Testis (tissue), 3 donors: ENCODE results near the gene TICRR. TPM values are rescaled to one million over a fixed set of nuclear protein-coding genes. Genes with fewer than 3 reads are reported as not detected.

Experiments used
- DNase-seq: peaks from one replicate; pipeline ENCODE4 v3.0.0-alpha.2; 2019
- H3K27ac ChIP-seq, 2 donors: fragments of 200-600 bp; sonication (generic); one replicate each; pipeline ENCODE4 v1.5.1; 2019
- H3K27me3 ChIP-seq: fragments of 200-600 bp; sonication (generic); one replicate; pipeline ENCODE4 v1.5.1; 2019
- H3K36me3 ChIP-seq: fragments of 200-600 bp; sonication (generic); one replicate; pipeline ENCODE4 v1.5.1; 2017; ENCODE audit warnings: low read depth; ENCODE audit errors: missing control alignments
- H3K4me1 ChIP-seq: fragments of 200-600 bp; sonication (generic); one replicate; pipeline ENCODE4 v1.5.1; 2019
- H3K4me3 ChIP-seq, 2 donors: fragments of 200-600 bp; sonication (generic); one replicate each; pipeline ENCODE4 v1.5.1; 2017 to 2019
- H3K9me3 ChIP-seq: fragments of 200-600 bp; sonication (generic); one replicate; pipeline ENCODE4 v1.5.1; 2017
- CTCF ChIP-seq, 3 experiments: fragments of 450-650 bp in 2 of 3; fragments of 200-600 bp in 1 of 3; sonication (generic) in 1 of 3; IDR thresholded peaks; one replicate each; pipeline ENCODE4 v1.5.1; 2016 to 2019; ENCODE audit warnings: antibody characterized with exemption in 3 of 3, mild to moderate bottlenecking in 2 of 3, moderate library complexity in 1 of 3
- POLR2A ChIP-seq: fragments of 450-650 bp; IDR thresholded peaks from one replicate; pipeline ENCODE4 v1.6.1; 2017; ENCODE audit warnings: antibody characterized with exemption, mild to moderate bottlenecking, moderate library complexity
- WGBS, 2 donors: methylation state at CpG; one replicate each; pipeline ENCODE4 v1.1.5; 2018; 5-methylcytosine and 5-hydroxymethylcytosine counted together
- intact Hi-C: fragments of 100-400 bp; cut with DNase I; formaldehyde crosslinking; loops from one replicate; pipeline ENCODE4 v1.15.1; 2023; ENCODE audit warnings: low total_unique reads
- polyA plus RNA-seq: library from polyadenylated mRNA; stranded (reverse); fragments of 350-450 nt; fragmentation: Illumina TruSeq; extraction: RNeasy Lipid Tissue Mini Kit (QIAGEN cat#74804); gene quantifications from one replicate; pipeline ENCODE4 v1.2.3, GENCODE V29; 2014; ENCODE audit warnings: low read depth, low replicate concordance; ENCODE audit not compliant: insufficient read depth
- total RNA-seq, 2 donors: library from RNA; depleted of rRNA; stranded (reverse); fragments of >200 nt; gene quantifications; one replicate each; pipeline ENCODE4 v1.2.3, GENCODE V29; 2016

Gene TICRR
- total and polyA plus RNA-seq, 3 donors from 2014 or later, result 3.0 to 8.4 (median 7.7) TPM

- Histone ChIP-seq H3K27ac (no peak overlapping the region), H3K36me3 (no peaks in the 10 kb centered on the region), H3K27me3 (no peaks in the 10 kb centered on the region), H3K9me3 (no peaks in the 10 kb centered on the region), H3K4me1 (no peaks in the 10 kb centered on the region), H3K4me3 (no peak overlapping the region)
- TF ChIP-seq POLR2A, result no peak
- no peak for TF ChIP-seq CTCF (IDR thresholded peaks at IDR 0.05)
- DNase-seq, result no peak
- 72 to 73% methylated on average over 5 of the region's 5 CpGs for WGBS, 2 donors
- intact Hi-C loops, result no loop called here
These were observed 15.5 kb upstream of the TICRR start for GRCh38 chr15:89559769-89560264.

- H3K36me3 ChIP-seq, result no peaks in the 10 kb centered on the region
- intact Hi-C loops, result no loop called here
- no peak overlapping the region for H3K27ac ChIP-seq
- H3K9me3 ChIP-seq, result no peaks in the 10 kb centered on the region
- no peaks in the 10 kb centered on the region for H3K4me1 ChIP-seq
- DNase-seq, result no peak
- 58 to 78% methylated on average over 7 of the region's 7 CpGs for WGBS, 2 donors
- no peak overlapping the region for H3K4me3 ChIP-seq
- TF ChIP-seq CTCF (IDR thresholded peaks at IDR 0.05) (no peak), POLR2A (no peak)
- no peaks in the 10 kb centered on the region for H3K27me3 ChIP-seq
These were observed 9.1 kb upstream of the TICRR start for GRCh38 chr15:89566181-89566580.

- H3K27ac ChIP-seq, result no peak overlapping the region
- intact Hi-C loops, result no loop called here
- DNase-seq, result no peak
- 80 to 87% methylated on average over 5 of the region's 5 CpGs for whole genome bisulfite sequencing, 2 donors
- H3K36me3 ChIP-seq, result no peaks in the 10 kb centered on the region
- H3K9me3 ChIP-seq, result no peaks in the 10 kb centered on the region
- no peaks in the 10 kb centered on the region for H3K4me1 ChIP-seq
- no peak for TF ChIP-seq POLR2A
- no peak for TF ChIP-seq CTCF (IDR thresholded peaks at IDR 0.05)
- no peak overlapping the region for H3K4me3 ChIP-seq
- no peaks in the 10 kb centered on the region for H3K27me3 ChIP-seq
These were observed 8.5 kb upstream of the TICRR start for GRCh38 chr15:89566621-89567294.

- intact Hi-C loops, result no loop called here
- Histone ChIP-seq H3K9me3 (no peaks in the 10 kb centered on the region), H3K27ac (no peak overlapping the region), H3K4me1 (no peaks in the 10 kb centered on the region), H3K4me3 (no peak overlapping the region), H3K27me3 (no peaks in the 10 kb centered on the region), H3K36me3 (no peaks in the 10 kb centered on the region)
- 85 to 94% methylated on average over 7 of the region's 7 CpGs for WGBS, 2 donors
- TF ChIP-seq CTCF (IDR thresholded peaks at IDR 0.05) (no peak), POLR2A (no peak)
- no peak for DNase-seq
These were observed 6.1 kb upstream of the TICRR start for GRCh38 chr15:89569090-89569745.
